OCI-LY7 (cell line): ENCODE data around the gene ATXN1. TPM values are rescaled to one million over a fixed set of nuclear protein-coding genes. Genes with fewer than 3 reads are reported as not detected.
"Not testable (repeated sequence)": the region's sequence is repeated elsewhere in the genome, so short reads cannot be mapped to it uniquely, and the experiment has no call there.

Experiments used
- BruUV-seq: library from RNA; stranded (reverse); fragments of 400-500 nt; replicated peaks from 2 replicates; lab custom pipeline; 2021; lab: Mats Ljungman, UMichigan
- CTCF ChIA-PET: fragments of 300-600 bp; sonication (Branson Sonifier 250); formaldehyde crosslinking; loops from one replicate; lab custom pipeline; 2022; ENCODE audit warnings: antibody characterized with exemption; ENCODE audit not compliant: unreplicated experiment; lab: Charles Lee
- POLR2A ChIA-PET: fragments of 300-600 bp; sonication (Branson Sonifier 250); formaldehyde crosslinking; loops from one replicate; lab custom pipeline; 2022; ENCODE audit warnings: antibody characterized with exemption; lab: Charles Lee
- DNase-seq: peaks from one replicate; pipeline ENCODE4 v3.0.0-alpha.2; 2015; ENCODE audit warnings: low spot score
- H2AFZ ChIP-seq: fragments of 200-600 bp; sonication (generic), shearing (Covaris generic); 2 replicates; pipeline ENCODE4 v1.6.1; 2014; ENCODE audit warnings: mild to moderate bottlenecking, antibody characterized with exemption, low read length, moderate library complexity
- H3K27ac ChIP-seq: fragments of 200-600 bp; sonication (generic); 2 replicates; pipeline ENCODE4 v1.5.1; 2014; ENCODE audit warnings: mixed run types, low read depth, mild to moderate bottlenecking, moderate library complexity, low read length, inconsistent platforms; ENCODE audit not compliant: poor library complexity, severe bottlenecking
- H3K36me3 ChIP-seq: fragments of 200-600 bp; sonication (generic); 2 replicates; pipeline ENCODE4 v1.6.1; 2014; ENCODE audit warnings: mild to moderate bottlenecking, antibody characterized with exemption, low read length, moderate library complexity, mixed read lengths; ENCODE audit not compliant: insufficient read depth
- H3K4me1 ChIP-seq: fragments of 200-600 bp; sonication (generic); 2 replicates; pipeline ENCODE4 v1.5.1; 2014; ENCODE audit warnings: mild to moderate bottlenecking, low read length; ENCODE audit not compliant: insufficient read depth, poor library complexity, severe bottlenecking
- H3K4me2 ChIP-seq: fragments of 200-600 bp; sonication (generic); 2 replicates; pipeline ENCODE4 v1.6.1; 2014; ENCODE audit warnings: mild to moderate bottlenecking, low read length
- H3K4me3 ChIP-seq: fragments of 200-600 bp; sonication (generic); 2 replicates; pipeline ENCODE4 v1.5.1; 2014; ENCODE audit warnings: mild to moderate bottlenecking, low read depth, low read length; ENCODE audit not compliant: poor library complexity, severe bottlenecking
- H3K79me2 ChIP-seq: fragments of 200-600 bp; sonication (generic); 2 replicates; pipeline ENCODE4 v1.6.1; 2016; ENCODE audit warnings: low read depth, mild to moderate bottlenecking, low read length, moderate library complexity, mixed read lengths; ENCODE audit not compliant: insufficient read depth
- H3K9me2 ChIP-seq: fragments of 200-600 bp; sonication (generic); 2 replicates; pipeline ENCODE4 v1.6.1; 2016; ENCODE audit warnings: mild to moderate bottlenecking, low read length, mixed read lengths; ENCODE audit not compliant: insufficient read depth
- H3K9me3 ChIP-seq: fragments of 200-600 bp; sonication (generic); 2 replicates; pipeline ENCODE4 v1.6.1; 2014; ENCODE audit warnings: mild to moderate bottlenecking, mixed run types, low read length, mixed read lengths
- H4K20me1 ChIP-seq: fragments of 200-600 bp; sonication (generic); 2 replicates; pipeline ENCODE4 v1.6.1; 2014; ENCODE audit warnings: mild to moderate bottlenecking, antibody characterized with exemption, low read length, moderate library complexity, mixed read lengths; ENCODE audit not compliant: insufficient read depth
- CTCF ChIP-seq: fragments of 200-600 bp; sonication (generic); conservative IDR thresholded peaks from 2 replicates; pipeline ENCODE4 v1.5.1; 2014; ENCODE audit warnings: mild to moderate bottlenecking, antibody characterized with exemption, low read length, moderate library complexity, mixed read lengths
- EZH2phosphoT487 ChIP-seq: fragments of 200-600 bp; sonication (generic); IDR thresholded peaks from 2 replicates; pipeline ENCODE4 v1.6.1; 2018; ENCODE audit warnings: low read depth, borderline replicate concordance, mild to moderate bottlenecking, mixed run types, antibody characterized with exemption, low read length, moderate library complexity, mixed read lengths
- intact Hi-C: fragments of 100-400 bp; cut with micrococcal nuclease; formaldehyde crosslinking; loops from one replicate; pipeline ENCODE4 v1.10.0; 2022; ENCODE audit not compliant: unreplicated experiment
- total RNA-seq, 2 experiments: library from RNA; depleted of rRNA in 1 of 2; stranded (reverse); fragments of >200 nt in 1 of 2; shearing (Covaris generic) in 1 of 2; gene quantifications; 2 replicates each; pipeline ENCODE4 v1.2.3, GENCODE V29; 2014 to 2022

The ATXN1 gene
- total RNA-seq, 2 experiments from 2014 or later: not detected

- BruUV-seq: no TSS peak
- ChIA-PET CTCF (no interaction called here), POLR2A (interaction anchor here (0.9 kb wide), 1 partner anchor 12 kb away, joined by 3 read pairs; no protein-coding TSS in a partner anchor)
- TF ChIP-seq EZH2phosphoT487: no peak
- no peak for TF ChIP-seq CTCF
- H3K9me3 ChIP-seq: no peaks in the 10 kb centered on the region
- no peak overlapping the region for H3K4me3 ChIP-seq
- no peaks in the 10 kb centered on the region for H3K9me2 ChIP-seq
- H3K36me3 ChIP-seq: no peaks in the 10 kb centered on the region
- H3K4me2 ChIP-seq: no peak overlapping the region
- intact Hi-C loops: no loop called here
- no peak overlapping the region for H3K27ac ChIP-seq
- H3K4me1 ChIP-seq: no peaks in the 10 kb centered on the region
- no peaks in the 10 kb centered on the region for H4K20me1 ChIP-seq
- H2AFZ ChIP-seq: no peak overlapping the region
- no peaks in the 10 kb centered on the region for H3K79me2 ChIP-seq
- DNase-seq: no peak
These were observed 129.2 kb downstream of the ATXN1 start for GRCh38 chr6:16632101-16632500.

- no TSS peak for BruUV-seq
- no peak overlapping the region for H3K27ac ChIP-seq
- no peak overlapping the region for H3K4me3 ChIP-seq
- intact Hi-C loops: no loop called here
- H3K9me3 ChIP-seq: no peaks in the 10 kb centered on the region
- ChIA-PET CTCF (no interaction called here), POLR2A (no interaction called here)
- no peak overlapping the region for H3K4me2 ChIP-seq
- no peaks in the 10 kb centered on the region for H3K36me3 ChIP-seq
- DNase-seq: no peak
- no peak for TF ChIP-seq CTCF
- no peak for TF ChIP-seq EZH2phosphoT487
- no peaks in the 10 kb centered on the region for H3K79me2 ChIP-seq
- H3K4me1 ChIP-seq: no peaks in the 10 kb centered on the region
- no peaks in the 10 kb centered on the region for H4K20me1 ChIP-seq
- H2AFZ ChIP-seq: no peak overlapping the region
- H3K9me2 ChIP-seq: no peaks in the 10 kb centered on the region
These were observed 131.1 kb downstream of the ATXN1 start for GRCh38 chr6:16630026-16630643.

- H3K4me3 ChIP-seq, H3K4me2 ChIP-seq, intact Hi-C loops, H4K20me1 ChIP-seq, H3K4me1 ChIP-seq, H3K27ac ChIP-seq, H3K9me2 ChIP-seq, H2AFZ ChIP-seq, H3K9me3 ChIP-seq, H3K36me3 ChIP-seq, DNase-seq, CTCF ChIA-PET, H3K79me2 ChIP-seq, BruUV-seq: not testable (repeated sequence)
- POLR2A ChIA-PET: interaction anchor here (1.0 to 1.1 kb wide), 3 partner anchors 9 to 15 kb away, joined by 3 to 6 read pairs (median 3); no protein-coding TSS in a partner anchor
These were observed 132.7 kb downstream of the ATXN1 start for GRCh38 chr6:16628580-16628979.
